Measurements from ENCODE around the gene VPS9D1.

The VPS9D1 gene

GRCh38 chr16:89657442-89658220 is 63.1 kb downstream of the VPS9D1 start, which contains the start of the genes CHMP1A and SPATA33:
Gene CHMP1A, minus strand, starts transcription at chr16:89657708. Its CDS starts 120 bp downstream, at chr16:89657588.
Gene SPATA33, plus strand, starts transcription at chr16:89657836. Its CDS starts 76 bp downstream, at chr16:89657912.
- DNase-seq = peak; percentile 81
